ENCODE data around the gene PACS2.
A peak's percentile ranks its signal among the peaks of the same experiment; 100 is the strongest.
"Not testable (repeated sequence)": the region's sequence is repeated elsewhere in the genome, so short reads cannot be mapped to it uniquely, and the experiment has no call there.

PACS2 gene

GRCh38 chr14:105288936-105289335, 25.6 kb upstream of the PACS2 start:
- not testable (repeated sequence) for DNase-seq (ENCODE audit: low spot score)

- no peak for DNase-seq (ENCODE audit: low spot score)
These were observed 23.8 kb upstream of the PACS2 start for GRCh38 chr14:105290621-105291346.

DNA sequence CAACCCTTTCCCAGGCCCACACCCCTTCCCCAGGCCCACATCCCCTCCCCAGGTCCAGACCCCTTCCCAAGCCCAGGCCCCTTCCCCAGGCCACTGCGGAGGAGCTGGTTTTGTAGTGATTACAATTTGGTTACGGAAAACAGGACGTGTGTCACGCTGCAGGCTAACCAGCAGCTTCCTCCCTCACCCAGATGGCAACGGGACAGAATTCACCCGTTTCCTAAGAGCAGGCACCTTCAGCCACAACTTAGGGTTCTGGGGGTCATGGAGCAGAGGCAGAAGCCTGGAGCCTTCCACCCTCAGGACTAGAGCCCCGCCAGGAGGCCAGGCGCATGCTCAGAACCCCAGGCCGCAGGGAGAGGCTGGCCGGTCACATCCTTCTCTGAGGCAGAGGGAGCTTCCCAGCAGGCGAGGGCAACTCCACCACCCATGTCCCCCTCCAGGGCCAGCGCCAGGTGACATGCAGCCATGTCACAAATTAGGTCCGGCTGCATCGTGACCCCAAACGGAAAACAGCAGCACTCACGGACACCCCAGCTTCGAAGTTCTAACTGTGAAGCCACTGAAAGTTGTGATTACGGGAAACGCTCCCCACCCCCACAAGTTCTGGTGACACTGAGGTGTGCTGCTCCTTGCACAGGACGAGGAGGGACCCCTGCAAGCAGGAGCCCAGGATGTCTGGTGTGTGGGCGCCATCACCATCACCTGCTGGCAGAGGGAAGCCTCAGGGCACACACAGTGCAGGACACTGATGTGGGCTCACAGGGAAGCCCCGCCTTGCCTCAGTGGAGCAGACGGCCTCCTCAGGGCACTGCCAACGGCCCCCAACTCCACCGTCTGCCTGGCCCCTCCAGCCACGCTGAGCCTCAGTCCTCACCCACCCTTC, 21.5 kb upstream of the PACS2 start:
- DNase-seq (ENCODE audit: low spot score): peak; percentile 6

DNA sequence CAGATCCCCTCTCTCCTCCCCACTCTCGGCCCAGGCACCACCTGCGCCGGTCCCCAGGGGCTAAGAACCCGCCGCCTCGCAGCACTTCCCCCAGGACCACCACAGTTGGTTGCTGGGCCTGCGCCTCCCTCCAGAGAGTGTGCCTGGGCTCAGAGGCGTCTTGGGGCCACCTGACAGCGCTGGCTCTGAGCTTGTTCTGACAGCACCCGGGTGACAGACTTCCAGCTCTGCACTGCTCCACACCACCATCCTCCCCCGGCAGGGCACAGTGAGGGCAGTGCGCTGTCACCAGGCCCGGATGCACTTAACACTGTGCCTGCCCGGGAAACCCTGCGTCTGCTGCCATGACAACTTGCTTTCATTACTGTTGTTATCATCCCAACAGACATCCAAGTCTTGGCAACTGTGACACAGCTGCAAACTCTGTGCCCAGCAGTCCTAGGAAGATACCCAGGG, 20.4 kb upstream of the PACS2 start:
- peak; percentile 37 for DNase-seq (ENCODE audit: low spot score)

DNA sequence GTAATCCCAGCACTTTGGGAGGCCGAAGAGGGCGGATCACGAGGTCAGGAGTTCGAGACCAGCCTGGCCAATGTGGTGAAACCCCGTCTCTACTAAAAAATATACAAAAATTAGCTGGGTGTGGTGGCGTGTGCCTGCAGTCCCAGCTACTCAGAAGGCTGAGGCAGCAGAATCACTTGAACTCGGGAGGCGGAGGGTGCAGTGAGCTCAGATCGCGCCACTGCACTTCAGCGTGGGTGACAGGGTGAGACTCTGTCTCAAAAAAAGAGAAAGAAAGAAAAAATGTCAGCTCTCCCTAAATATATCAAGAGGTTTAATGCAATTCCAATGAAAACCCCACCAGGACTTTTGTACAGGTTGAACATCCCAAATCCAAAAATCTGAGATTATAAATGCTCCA, 17.2 kb upstream of the PACS2 start:
- DNase-seq (ENCODE audit: low spot score): not testable (repeated sequence)

DNA sequence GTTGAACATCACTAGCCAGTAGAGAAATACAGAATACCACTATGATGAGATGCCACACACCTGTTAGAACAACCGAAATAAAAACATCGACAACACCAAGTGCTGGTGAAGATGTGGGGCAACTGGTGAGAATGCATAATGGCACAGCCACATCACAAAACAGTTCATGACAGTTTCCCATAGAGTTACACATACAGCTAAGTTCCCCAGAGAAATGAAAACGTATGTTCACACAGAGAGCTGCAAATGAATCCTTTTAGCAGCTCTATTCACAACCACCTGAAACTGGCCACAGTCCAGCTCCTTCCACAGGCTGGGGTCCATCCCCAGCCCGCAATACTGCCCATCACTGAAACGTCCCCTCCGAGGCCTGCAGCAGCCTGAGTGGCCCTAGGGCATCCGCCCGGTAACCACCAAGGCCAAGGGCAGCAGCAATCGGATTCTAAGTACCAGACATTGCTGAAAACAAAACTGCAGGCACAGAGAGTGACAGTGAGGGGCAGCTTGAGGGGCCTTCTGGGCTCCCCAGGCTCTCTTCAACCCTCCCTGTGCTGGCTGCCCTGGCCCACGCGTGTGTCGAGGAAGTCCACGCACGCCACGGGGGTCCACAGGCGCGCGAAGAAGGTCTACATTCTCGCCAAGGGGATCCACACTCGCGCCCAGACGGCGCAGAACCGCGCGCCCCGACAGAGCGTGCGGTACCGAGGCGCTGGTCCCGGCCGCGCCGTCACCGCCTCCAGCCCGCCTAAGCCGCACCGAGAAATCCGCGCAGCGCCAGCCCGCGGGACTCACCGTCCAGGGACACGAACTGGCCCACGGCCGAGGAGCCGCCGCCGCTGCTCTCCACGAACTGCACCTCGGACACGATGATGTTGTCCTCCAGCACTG, 14.7 kb upstream of the PACS2 start:
- DNase-seq (ENCODE audit: low spot score): peak; percentile 65

DNA sequence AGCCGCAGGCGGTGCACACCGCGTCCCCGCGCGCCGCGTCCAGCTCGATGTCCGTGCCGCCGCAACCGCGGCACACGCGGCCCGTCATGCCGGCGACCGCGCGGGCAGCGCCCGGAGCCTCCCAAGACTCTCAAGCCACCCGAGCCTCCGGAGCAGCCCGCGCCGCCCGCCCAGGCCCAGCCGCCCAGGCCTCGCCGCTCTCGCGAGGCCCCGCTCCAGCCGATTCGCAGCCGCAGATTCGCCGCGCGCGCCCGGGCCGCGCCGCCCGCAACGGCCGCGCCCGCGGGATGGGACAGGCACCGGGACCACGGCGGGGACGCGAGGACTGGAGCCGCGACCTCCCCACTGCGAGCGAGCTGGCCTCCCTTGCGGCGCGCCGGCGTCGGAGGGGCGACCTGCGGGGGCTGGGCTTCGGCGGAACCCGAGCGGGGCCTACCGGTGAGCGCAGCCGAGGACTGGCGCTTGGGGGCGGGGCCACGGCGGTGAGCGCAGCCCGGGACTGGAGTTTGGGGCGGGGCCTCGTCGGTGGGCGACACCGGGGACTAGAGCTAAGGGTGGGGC, 13.9 kb upstream of the PACS2 start, which contains the start of gene BRF1:
TSS of gene BRF1 (minus strand) at position 460 of the 561 bp plus-strand sequence. CDS start at position 88, 372 bp downstream.
- DNase-seq (ENCODE audit: low spot score): peak; percentile 97

GRCh38 chr14:105301103-105301914, 13.2 kb upstream of the PACS2 start:
- peak; percentile 99 for DNase-seq (ENCODE audit: low spot score)

GRCh38 chr14:105301915-105302249, 12.7 kb upstream of the PACS2 start:
- DNase-seq (ENCODE audit: low spot score): not testable (repeated sequence)

- peak; percentile 24 for DNase-seq (ENCODE audit: low spot score)
These were observed 10.6 kb upstream of the PACS2 start for GRCh38 chr14:105303949-105304348.

DNA sequence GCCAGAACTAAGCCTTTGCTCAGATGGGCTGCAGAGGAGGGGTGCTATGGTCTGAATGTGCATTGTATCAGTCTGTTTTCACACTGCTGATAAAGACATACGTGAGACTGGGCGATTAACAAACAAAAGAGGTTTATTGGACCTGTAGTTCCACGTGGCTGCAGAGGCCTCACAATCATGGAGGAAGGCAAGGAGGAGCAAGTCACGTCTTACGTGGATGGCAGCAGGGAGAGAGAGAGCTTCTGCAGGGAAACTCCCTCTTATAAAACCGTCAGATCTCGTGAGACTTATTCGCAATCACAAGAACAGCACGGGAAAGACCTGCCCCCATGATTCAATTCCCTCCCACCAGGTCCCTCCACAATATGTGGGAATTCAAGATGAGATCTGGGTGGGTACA, 10.0 kb upstream of the PACS2 start:
- DNase-seq (ENCODE audit: low spot score): no peak

DNA sequence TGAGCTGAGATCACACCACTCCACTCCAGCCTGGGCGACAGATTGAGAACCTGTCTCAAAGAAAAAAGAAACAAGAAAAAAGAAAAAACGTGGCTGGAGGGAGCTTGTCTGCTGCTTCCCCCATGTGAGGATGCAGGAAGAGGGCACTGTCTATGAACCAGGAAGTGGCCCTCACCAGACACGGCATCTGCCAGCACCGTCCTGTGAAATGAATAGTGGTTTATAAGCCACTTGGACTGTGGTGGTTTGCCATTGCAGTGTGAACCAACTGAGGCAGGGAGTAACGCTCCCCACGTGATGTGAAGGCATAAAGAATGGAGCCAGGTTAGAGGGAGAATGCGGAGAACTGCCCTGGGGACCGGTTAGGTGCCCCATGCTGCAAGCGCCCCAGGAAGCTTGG, 9.2 kb upstream of the PACS2 start:
- DNase-seq (ENCODE audit: low spot score): no peak

DNA sequence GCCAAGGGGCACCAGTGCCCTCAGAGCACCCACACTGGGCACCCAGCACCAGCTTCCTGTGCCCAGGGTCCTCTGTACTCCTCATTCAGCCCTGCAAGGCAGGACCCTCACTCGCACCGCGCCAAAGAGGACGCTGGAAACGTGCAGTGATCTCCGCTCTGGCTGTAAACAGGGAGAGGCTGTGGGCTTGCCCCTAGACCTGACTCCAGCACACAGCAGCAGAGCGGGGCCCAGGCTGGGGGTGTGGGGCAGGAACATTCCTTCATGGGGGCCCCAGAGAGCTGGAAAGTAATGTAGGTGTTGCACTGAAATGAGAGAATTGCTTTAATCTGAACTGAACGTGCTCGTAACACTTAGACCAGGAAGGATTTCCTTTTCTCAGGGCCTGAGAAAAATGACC, 8.8 kb upstream of the PACS2 start:
- no peak for DNase-seq (ENCODE audit: low spot score)

- DNase-seq (ENCODE audit: low spot score): no peak
These were observed 7.4 kb upstream of the PACS2 start for GRCh38 chr14:105307052-105307727.

GRCh38 chr14:105309371-105309770, 5.2 kb upstream of the PACS2 start:
- DNase-seq (ENCODE audit: low spot score): no peak

DNA sequence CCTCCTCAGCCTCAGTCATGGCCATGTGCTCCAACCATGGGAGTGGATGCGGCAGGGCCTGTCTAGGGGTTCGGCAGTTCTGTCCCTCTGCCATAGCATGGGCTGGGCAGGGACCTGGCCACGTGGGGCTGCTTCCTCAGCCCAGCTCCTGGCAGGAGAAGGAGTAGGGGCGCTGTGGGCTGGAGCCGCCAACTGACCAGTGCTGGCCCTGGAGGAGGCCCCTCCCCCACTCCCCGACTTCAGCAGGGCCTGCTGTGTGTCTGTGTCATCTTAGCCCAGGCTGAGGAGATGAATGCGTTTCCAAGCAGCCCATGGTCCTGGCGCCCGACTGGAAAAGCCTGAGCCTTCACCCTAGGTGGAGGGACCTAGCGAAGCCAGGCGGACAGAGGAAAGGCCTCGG, 2.7 kb upstream of the PACS2 start:
- DNase-seq (ENCODE audit: low spot score): no peak

- peak; percentile 16 for DNase-seq (ENCODE audit: low spot score)
These were observed 1.6 kb upstream of the PACS2 start for GRCh38 chr14:105312973-105313372.

DNA sequence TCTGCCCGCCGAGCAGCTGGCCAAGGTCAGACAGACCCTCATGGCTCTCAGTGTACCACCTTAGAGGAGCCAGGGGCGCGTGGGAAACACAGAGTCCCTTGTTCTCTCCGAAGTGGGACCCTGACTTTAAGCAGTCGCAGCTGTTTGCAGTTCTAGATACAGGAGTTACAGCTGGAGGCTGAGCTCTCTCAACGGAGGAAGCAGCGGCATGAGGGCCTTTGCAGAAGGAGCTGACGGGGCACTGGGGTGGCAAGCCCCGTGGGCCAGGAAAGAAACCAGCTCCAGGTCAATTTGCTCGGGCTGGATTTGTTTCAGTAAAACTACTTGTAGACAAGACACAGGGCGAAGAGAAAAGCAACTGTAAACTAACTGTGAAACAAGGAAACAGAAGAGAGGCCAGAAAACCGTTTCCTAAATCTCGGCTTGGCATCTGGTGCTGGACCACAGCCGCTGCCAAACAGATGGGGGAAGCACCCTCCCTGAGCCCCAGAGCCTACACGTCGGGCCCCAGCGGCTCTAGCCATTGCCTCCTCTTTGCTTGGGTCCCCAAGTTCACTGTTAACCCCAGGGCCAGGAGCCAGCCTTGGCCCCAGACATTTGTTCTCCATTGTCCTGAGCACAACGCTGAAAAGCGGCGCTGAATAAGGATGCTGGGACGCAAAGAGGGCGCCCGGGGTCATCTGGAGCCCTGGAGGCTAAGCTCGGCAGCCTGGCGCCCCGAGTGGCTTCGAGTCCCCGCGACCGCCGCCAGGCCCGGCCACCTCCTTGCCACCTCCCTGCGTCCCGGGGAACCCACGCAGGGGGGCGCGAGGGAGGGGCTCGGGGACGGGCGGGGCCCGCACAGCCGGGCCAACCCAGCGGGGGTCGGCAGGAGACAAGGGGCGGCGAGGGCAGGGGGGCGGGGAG, 914 bp upstream of the PACS2 start:
- DNase-seq (ENCODE audit: low spot score): peak; percentile 29

DNA sequence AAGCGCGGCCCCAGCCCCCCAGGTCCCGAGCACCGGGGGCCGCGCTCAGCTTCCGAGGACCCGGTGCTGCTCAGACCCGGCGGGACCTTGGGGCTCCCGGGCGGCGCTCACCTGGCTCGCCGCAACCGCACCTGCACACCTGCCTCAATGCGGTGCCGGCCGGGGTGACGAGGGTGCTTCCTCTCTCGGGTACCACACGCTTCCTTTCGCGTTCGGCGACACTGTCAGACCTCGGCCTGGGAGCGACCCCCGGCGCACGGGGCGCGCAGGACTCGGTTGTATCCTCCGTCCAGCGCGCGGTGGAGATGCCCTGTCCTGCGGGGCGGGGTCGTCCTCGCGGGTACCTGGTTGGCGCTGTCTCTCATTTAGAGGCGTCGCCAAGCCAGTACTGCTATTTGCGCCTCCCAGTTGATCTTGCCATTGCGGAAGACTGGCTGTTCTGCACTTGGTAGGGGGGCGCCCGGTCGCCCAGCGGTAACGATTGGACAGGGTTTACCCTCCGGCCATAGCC, 718 bp downstream of the PACS2 start:
- peak; percentile 57 for DNase-seq (ENCODE audit: low spot score)
